ENCODE data around the gene TP73. TPM values are rescaled to one million over a fixed set of nuclear protein-coding genes. Genes with fewer than 3 reads are reported as not detected.

TP73 gene
- total RNA-seq, 4 donors from 2014 or later, result 4.9 to 8.8 (median 7.0) TPM

- Histone ChIP-seq H3K36me3 (no peaks in the 10 kb centered on the region), H3K4me1 (no peaks in the 10 kb centered on the region), H3K27ac (no peak overlapping the region), H3K4me3 (no peak overlapping the region), H3K27me3 (peaks cover 0 to 75% (median 0%) of the 10 kb centered on the region in 4 donors), H3K9me3 (no peaks in the 10 kb centered on the region)
- DNase-seq, result no peak
- TF ChIP-seq CTCF (IDR thresholded peaks at IDR 0.05) (no peak), POLR2A (IDR thresholded peaks at IDR 0.05) (no peak)
- intact Hi-C loops (cut with DNase I), result no loop called here
- WGBS, 2 donors, result 45 to 55% methylated on average over 6 of the region's 6 CpGs
Measured at GRCh38 chr1:3759796-3760195, 107.5 kb downstream of the TP73 start.

- Histone ChIP-seq H3K4me3 (no peak overlapping the region), H3K27me3 (peaks cover 0 to 59% (median 0%) of the 10 kb centered on the region in 4 donors), H3K36me3 (no peaks in the 10 kb centered on the region), H3K4me1 (no peaks in the 10 kb centered on the region), H3K9me3 (no peaks in the 10 kb centered on the region), H3K27ac (no peak overlapping the region)
- 68 to 85% methylated on average over 6 to 11 of the region's 17 CpGs for WGBS, 2 donors
- intact Hi-C loops (cut with DNase I), result no loop called here
- TF ChIP-seq POLR2A (IDR thresholded peaks at IDR 0.05) (no peak), CTCF (IDR thresholded peaks at IDR 0.05) (no peak)
- no peak for DNase-seq
Measured at GRCh38 chr1:3761296-3762010, 109.1 kb downstream of the TP73 start.

GRCh38 chr1:3762151-3762872 is 110.0 kb downstream of the TP73 start:
- peaks cover 0 to 63% (median 0%) of the 10 kb centered on the region in 4 donors for H3K27me3 ChIP-seq
- no peak for DNase-seq

GRCh38 chr1:3762873-3763228 is 110.5 kb downstream of the TP73 start:
- no peaks in the 10 kb centered on the region for H3K9me3 ChIP-seq
- no peak overlapping the region for H3K4me3 ChIP-seq
- no peaks in the 10 kb centered on the region for H3K4me1 ChIP-seq
- intact Hi-C loops (cut with DNase I), result no loop called here
- DNase-seq, result no peak
- no peaks in the 10 kb centered on the region for H3K36me3 ChIP-seq
- TF ChIP-seq CTCF (IDR thresholded peaks at IDR 0.05), result no peak
- no peak for TF ChIP-seq POLR2A (IDR thresholded peaks at IDR 0.05)
- peaks cover 0 to 64% (median 0%) of the 10 kb centered on the region in 4 donors for H3K27me3 ChIP-seq
- 62 to 65% methylated on average over 5 of the region's 12 CpGs for WGBS, 2 donors
- no peak overlapping the region for H3K27ac ChIP-seq

More at GRCh38 chr1:3762151-3762872, 110.0 kb downstream of the TP73 start:
- H3K4me1 ChIP-seq, result no peaks in the 10 kb centered on the region
- intact Hi-C loops (cut with DNase I), result no loop called here
- no peaks in the 10 kb centered on the region for H3K9me3 ChIP-seq
- no peak overlapping the region for H3K4me3 ChIP-seq
- no peak overlapping the region for H3K27ac ChIP-seq
- H3K36me3 ChIP-seq, result no peaks in the 10 kb centered on the region
- TF ChIP-seq POLR2A (IDR thresholded peaks at IDR 0.05) (no peak), CTCF (IDR thresholded peaks at IDR 0.05) (no peak)
- WGBS, 2 donors, result 83% methylated on average over 4 of the region's 15 CpGs; no CpG with 5 or more reads in 1 of the 2 donors
